Measurements from ENCODE around the gene SPAG9.

The SPAG9 gene

DNA sequence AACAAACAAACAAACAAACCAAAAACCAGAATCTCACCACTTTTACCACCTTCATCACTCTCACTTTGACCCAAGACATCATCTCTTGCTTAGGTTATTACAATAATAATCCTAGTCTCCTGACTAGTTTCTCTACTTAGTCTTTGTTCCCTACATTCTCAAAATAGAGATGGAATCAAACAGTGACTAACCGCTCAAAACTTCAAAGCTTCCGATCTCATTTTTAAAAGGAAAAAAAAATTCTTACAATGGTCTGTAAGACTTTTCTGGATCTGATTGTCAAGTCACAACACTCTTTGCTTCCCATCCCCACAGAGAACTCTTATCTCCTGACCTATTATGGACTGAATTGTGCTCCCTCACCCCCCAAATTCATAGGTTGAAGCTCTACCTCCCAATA lies 60.9 kb downstream of the SPAG9 start:
- TF ChIP-seq, protein P1, sequence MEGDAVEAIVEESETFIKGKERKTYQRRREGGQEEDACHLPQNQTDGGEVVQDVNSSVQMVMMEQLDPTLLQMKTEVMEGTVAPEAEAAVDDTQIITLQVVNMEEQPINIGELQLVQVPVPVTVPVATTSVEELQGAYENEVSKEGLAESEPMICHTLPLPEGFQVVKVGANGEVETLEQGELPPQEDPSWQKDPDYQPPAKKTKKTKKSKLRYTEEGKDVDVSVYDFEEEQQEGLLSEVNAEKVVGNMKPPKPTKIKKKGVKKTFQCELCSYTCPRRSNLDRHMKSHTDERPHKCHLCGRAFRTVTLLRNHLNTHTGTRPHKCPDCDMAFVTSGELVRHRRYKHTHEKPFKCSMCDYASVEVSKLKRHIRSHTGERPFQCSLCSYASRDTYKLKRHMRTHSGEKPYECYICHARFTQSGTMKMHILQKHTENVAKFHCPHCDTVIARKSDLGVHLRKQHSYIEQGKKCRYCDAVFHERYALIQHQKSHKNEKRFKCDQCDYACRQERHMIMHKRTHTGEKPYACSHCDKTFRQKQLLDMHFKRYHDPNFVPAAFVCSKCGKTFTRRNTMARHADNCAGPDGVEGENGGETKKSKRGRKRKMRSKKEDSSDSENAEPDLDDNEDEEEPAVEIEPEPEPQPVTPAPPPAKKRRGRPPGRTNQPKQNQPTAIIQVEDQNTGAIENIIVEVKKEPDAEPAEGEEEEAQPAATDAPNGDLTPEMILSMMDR (IDR thresholded peaks at IDR 0.05; ENCODE audit: borderline replicate concordance, insufficient read depth, low read depth, low read length): no peak

DNA sequence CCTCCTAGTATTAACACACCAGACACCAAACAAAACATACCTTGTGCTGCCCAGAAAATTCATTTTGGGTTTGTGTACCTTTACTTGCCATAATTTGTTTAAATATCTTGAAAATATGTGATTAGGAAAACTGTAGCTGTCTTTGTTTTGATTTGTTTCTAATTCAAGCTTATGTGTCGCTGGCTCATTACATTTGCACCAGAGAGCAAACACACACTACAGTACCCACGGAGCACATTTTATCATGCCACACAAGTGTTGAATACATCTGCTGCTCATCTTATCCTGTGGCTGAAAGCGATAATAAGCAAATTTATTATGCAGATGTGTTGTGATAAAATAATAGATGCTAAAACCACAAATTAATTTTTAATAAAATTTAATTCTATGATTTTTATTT lies 63.1 kb downstream of the SPAG9 start:
- TF ChIP-seq, protein P1 (IDR thresholded peaks at IDR 0.05; ENCODE audit: borderline replicate concordance, insufficient read depth, low read depth, low read length): no peak
- no peak overlapping the region for H3K4me3 ChIP-seq (ENCODE audit: low read depth, low read length)

More for the DNA sequence above, 60.9 kb downstream of the SPAG9 start:
- no peak overlapping the region for H3K4me3 ChIP-seq (ENCODE audit: low read depth, low read length)

DNA sequence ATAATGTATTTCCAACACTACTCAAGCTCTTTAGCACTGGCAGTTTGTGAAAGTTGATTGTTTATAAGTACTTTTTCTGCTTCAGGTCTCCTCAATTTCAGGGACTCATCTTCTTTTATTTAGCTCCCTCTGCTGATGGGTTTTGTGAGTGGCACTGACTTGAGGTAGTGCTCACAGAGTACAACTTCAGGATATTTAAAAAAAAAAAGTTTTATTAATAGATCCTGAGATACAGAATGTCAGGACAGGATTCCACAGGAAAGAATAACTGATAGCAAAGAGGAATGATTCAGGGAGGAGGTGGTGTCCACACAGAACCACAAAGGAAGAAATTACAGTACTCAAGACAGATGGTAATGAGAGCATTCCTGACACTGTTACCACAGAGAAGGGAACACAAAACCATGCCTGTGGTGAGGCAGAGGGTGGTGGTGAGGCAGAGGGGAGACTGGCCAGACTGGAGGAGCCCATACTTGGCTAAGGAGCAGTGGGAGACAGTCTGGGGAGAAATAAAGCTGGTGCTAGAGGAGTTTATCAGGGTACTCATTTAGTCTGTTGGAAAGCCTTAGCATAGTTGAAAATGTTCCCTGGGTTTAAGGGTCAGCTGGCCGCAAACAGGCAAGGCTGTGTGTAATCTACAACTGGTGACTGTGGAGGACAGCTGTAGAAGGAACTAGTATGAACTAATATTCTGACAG lies 63.7 kb downstream of the SPAG9 start:
- H3K4me3 ChIP-seq (ENCODE audit: low read depth, low read length): no peak overlapping the region
- TF ChIP-seq, protein P1 (IDR thresholded peaks at IDR 0.05; ENCODE audit: borderline replicate concordance, insufficient read depth, low read depth, low read length): peak; percentile 47; the same call in 1 of the 2 replicates

DNA sequence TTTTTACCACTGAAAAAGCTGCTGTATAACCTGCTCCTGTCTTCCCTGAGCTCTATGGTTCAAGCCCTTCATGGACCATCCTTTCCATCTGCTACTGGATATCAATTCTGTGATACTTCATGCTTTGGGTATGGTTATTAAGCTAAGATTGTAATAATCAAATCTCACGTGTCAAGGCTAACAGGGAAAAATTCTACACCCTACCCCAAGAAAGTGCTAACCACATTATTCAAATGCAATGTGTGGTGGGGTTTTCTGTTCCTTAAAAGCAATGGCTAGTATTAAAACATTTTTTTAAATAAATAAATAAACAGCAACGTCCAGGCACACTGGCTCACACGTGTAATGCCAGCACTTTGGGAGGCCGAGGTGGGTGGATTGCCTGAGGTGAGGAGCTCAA lies 65.9 kb downstream of the SPAG9 start:
- H3K4me3 ChIP-seq (ENCODE audit: low read depth, low read length): no peak overlapping the region
- TF ChIP-seq, protein P1 (IDR thresholded peaks at IDR 0.05; ENCODE audit: borderline replicate concordance, insufficient read depth, low read depth, low read length): no peak

DNA sequence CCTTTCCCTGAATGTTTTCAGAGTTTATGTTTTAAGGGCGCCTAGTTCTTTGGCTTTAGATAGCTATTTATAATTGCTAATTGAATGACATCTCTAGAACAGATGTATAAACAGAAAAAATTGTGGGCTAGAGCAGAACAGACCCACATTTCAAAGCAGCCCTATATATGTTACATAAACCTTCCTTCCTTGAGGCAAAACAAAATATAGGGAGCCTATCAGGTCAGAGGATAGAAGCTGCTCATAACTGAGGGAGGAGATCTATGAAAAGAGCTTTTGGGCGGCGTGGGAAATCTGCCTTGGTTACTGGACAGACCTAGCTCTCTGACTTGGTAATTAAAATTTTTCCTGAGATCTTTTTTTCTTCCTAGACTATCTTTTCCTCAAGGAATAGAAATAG lies 68.4 kb downstream of the SPAG9 start:
- H3K4me3 ChIP-seq (ENCODE audit: low read depth, low read length): no peak overlapping the region
- TF ChIP-seq, protein P1 (IDR thresholded peaks at IDR 0.05; ENCODE audit: borderline replicate concordance, insufficient read depth, low read depth, low read length): no peak

DNA sequence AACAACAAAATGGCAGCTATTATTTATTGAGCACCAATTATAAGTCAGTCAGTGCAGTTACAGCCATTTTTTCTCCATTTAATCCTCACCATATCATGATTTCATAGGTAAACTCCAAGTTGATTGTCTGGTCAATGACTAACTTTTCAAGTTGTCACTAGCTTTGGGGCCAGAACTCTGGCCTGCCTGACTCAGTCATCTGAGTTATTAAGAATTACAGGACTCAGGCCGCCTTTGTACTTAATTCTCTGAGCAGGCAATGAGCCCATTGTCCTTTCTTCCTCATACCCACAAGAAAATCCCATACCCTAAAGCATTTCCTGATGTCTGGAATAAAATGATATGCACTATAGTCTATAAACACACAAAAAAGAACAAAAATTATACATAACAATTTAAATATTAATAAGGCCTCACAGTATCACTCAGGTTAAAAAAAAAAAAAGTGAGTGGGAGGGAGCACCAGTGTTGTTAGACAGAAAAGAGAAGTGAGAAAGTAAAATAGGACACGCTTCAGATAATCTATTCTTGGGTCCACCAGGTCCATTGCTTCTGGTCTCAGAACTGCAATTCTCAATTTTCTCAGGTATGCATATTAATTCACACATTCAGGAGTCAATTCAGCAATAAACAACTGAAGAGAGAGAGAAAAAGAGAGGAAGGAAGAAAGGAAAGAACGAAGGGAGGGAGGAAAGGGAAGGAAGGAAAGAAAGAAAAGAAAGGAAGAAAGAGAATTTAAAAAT lies 70.2 kb downstream of the SPAG9 start:
- TF ChIP-seq, protein P1 (IDR thresholded peaks at IDR 0.05; ENCODE audit: borderline replicate concordance, insufficient read depth, low read depth, low read length): no peak
- no peak overlapping the region for H3K4me3 ChIP-seq (ENCODE audit: low read depth, low read length)

All from GM12875 (cell line).